AG10803 (cell line): ENCODE data around the gene SHOX.

Experiments
- DNase-seq: peaks from one replicate; pipeline ENCODE4 v3.0.0; 2010; ENCODE audit warnings: low read depth
- H3K4me3 ChIP-seq: 2 replicates; pipeline ENCODE4 v1.5.1; 2011; ENCODE audit warnings: mild to moderate bottlenecking, low read length, control low read depth
- TF ChIP-seq, protein P1 (sequence below): conservative IDR thresholded peaks from 2 replicates; pipeline ENCODE4 v1.5.1; 2011; ENCODE audit warnings: mild to moderate bottlenecking, low read length, control low read depth, inconsistent platforms

SHOX gene

DNA sequence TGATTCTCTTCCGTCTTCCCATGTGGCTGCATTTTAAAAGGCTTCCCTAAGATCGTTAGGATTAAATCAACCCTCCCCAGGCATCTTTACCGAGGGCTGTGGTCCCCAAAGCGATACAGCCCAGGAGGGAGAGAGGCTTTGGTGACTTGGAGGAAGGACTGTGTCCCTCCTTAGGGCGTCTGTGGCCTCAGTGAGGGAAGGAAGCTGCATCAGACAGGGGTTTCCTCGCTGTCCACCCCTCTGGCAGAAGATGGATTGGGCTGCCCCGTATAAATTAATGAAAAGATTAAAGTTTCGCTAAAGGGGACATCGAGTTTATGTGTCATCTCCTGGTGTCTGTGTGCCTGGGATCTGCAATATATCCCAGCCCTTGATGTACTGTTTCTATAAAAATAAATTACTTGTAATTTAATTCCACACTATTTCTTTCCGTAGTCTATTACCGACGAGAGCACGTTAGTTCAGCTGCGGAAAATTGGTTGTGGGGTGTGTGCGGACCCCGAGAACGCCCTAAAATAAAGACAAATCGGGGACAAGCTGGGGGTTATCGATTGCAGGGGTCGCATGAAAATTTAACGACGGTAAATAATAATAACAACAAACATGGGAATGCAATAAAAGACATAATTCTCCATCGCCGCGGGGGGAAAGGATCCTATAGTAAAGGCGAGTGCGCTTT lies 6.5 kb downstream of the SHOX start:
- TF ChIP-seq, protein P1, sequence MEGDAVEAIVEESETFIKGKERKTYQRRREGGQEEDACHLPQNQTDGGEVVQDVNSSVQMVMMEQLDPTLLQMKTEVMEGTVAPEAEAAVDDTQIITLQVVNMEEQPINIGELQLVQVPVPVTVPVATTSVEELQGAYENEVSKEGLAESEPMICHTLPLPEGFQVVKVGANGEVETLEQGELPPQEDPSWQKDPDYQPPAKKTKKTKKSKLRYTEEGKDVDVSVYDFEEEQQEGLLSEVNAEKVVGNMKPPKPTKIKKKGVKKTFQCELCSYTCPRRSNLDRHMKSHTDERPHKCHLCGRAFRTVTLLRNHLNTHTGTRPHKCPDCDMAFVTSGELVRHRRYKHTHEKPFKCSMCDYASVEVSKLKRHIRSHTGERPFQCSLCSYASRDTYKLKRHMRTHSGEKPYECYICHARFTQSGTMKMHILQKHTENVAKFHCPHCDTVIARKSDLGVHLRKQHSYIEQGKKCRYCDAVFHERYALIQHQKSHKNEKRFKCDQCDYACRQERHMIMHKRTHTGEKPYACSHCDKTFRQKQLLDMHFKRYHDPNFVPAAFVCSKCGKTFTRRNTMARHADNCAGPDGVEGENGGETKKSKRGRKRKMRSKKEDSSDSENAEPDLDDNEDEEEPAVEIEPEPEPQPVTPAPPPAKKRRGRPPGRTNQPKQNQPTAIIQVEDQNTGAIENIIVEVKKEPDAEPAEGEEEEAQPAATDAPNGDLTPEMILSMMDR, result no peak
- no peak for DNase-seq
- H3K4me3 ChIP-seq, result no peak overlapping the region

DNA sequence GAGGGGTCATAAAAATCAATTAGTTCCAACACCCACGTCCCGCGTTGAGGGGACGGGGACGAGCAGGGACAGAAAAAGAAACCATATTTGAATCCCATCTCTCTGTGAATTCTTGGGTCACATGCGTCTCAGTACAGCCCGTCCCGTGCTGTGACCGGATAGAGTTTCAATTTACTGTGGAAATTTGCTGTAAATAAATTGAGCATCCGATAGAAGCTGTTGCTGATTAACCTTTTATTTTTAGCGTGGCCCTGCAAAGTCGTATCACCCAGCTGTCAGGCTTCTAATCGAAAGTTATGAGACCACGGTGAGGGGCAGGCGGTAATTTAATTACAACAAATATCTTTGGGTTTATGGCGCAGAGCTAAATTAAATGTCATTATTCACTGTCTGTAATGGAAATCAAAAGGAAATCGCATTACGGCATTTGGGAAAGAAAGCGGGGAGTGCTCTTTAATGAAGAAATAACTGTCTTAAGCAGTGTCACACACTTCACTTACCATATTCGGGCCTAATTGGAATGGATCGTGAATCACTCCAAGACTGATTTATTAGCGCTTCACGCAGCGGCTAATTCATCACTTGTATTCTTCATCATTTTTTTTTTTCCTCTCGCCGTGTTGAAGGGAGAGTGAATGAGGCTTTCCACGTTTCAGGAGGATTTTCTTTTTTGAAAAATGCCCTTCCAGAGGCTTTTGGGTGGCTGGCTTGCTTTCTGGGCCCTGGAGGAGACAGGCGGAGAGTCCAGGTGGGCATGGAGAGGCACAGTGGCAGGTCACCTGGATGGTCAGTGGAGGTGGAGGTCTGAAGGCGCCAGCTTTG lies 7.3 kb downstream of the SHOX start:
- TF ChIP-seq, protein P1, result no peak
- DNase-seq, result no peak
- H3K4me3 ChIP-seq, result no peak overlapping the region

GRCh38 chrX:638482-639131 lies 8.0 kb downstream of the SHOX start:
- no peak for DNase-seq
- H3K4me3 ChIP-seq, result no peak overlapping the region
- TF ChIP-seq, protein P1, result no peak

DNA sequence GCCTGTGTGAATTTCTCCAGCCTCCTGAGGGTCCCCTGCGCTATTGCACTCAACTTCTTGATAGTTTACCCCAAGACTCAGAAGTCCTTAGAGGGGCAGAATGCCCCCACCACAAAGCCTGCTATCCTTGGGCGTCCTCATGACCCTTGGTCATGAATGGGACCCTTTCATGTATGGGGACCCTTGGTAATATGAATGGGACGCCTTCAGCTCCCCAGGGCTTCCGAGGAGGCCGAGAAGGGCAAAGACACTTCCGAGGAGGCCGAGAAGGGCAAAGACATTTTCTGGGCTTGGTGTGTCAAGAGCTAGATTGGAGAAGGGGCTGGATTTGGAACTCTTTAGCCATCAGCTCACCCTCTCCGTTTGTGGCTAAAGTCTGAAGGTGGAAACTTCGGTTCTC lies 8.6 kb downstream of the SHOX start:
- TF ChIP-seq, protein P1, result no peak
- no peak for DNase-seq
- H3K4me3 ChIP-seq, result no peak overlapping the region

GRCh38 chrX:640641-641040 lies 10.1 kb downstream of the SHOX start:
- TF ChIP-seq, protein P1, result no peak
- no peak overlapping the region for H3K4me3 ChIP-seq
- no peak for DNase-seq

DNA sequence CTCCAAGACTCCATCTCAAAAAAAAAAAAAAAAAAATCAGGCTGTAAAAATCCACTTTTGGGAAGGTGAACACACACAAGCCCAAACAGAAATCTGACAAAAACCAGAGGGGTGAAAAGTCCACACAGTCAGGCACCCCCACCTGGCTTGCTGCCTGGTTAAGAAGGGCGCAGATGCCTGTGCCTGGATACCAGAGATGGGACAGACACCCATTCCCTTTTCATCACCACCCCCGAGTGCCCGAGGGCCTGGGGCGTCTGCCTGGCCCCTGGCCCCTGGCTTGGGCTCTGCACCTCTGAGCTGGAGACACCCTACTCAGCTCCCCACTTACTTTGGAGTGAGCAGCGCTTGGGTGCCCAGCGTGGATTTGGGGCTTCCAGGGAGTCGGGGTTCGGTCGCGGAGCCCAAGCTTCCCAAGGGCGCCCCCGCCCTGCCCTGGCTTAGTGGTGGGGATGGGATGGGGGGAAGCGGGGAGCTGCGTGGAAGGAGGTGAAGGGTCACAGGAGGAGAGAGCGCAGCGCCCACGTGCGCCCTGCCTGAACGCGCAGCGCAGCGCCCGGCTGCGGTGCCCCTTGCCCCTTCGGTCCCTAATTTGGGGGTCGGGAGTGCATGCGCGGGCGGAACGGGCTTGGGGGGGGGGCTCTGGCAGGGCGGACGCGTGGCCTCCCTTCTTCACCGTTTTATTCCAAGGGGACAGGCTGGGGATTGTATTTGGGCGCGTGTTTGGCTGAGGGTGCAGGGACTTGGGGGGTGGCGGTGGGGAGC lies 11.3 kb downstream of the SHOX start:
- H3K4me3 ChIP-seq, result no peak overlapping the region
- TF ChIP-seq, protein P1, result no peak
- DNase-seq, result no peak
